GM12878 (cell line): Measurements from ENCODE around the gene HOOK1. TPM values are rescaled to one million over a fixed set of nuclear protein-coding genes. Genes with fewer than 3 reads are reported as not detected.

Source experiments
- ATAC-seq: fragments of 200-7000 bp; cut with Tn5 transposase; 3 replicates; pipeline ENCODE4 v1.9.1; 2020; ENCODE audit warnings: mild to moderate bottlenecking, moderate library complexity
- BruUV-seq: library from RNA; stranded (reverse); fragments of 400-500 nt; replicated peaks from 2 replicates; lab custom pipeline; 2021; lab: Mats Ljungman, UMichigan
- CTCF ChIA-PET: fragments of 300-600 bp; sonication (Branson Sonifier 250); formaldehyde crosslinking; extraction: SDS; loops from one replicate; lab custom pipeline; 2021; ENCODE audit warnings: inconsistent platforms; lab: Yijun Ruan, JAX
- POLR2A ChIA-PET: fragments of 350-600 bp; formaldehyde crosslinking; extraction: SDS; loops from one replicate; lab custom pipeline; 2021; ENCODE audit warnings: inconsistent platforms; lab: Charles Lee
- RAD21 ChIA-PET: fragments of 300-600 bp; sonication (Branson Sonifier 250); formaldehyde crosslinking; loops from one replicate; lab custom pipeline; 2023; ENCODE audit warnings: antibody characterized with exemption; ENCODE audit not compliant: unreplicated experiment; lab: Charles Lee
- SMC1A ChIA-PET: fragments of 300-600 bp; sonication (Branson Sonifier 250); formaldehyde crosslinking; loops from one replicate; lab custom pipeline; 2023; ENCODE audit not compliant: unreplicated experiment, uncharacterized antibody; lab: Charles Lee
- DNase-seq: peaks from one replicate; pipeline ENCODE4 v3.0.0-alpha.2; 2011; ENCODE audit warnings: low read depth, low spot score
- FAIRE-seq: peaks from 3 replicates; lab custom pipeline; 2011; peaks lifted over from hg19 to GRCh38; lab: Jason Lieb, UNC
- H2AFZ ChIP-seq: 2 replicates; pipeline ENCODE4 v1.6.0; 2011; ENCODE audit warnings: low read depth, low read length, control low read depth; ENCODE audit not compliant: control insufficient read depth
- H3K27ac ChIP-seq: 2 replicates; pipeline ENCODE4 v1.5.1; 2011; ENCODE audit warnings: control low read depth; ENCODE audit not compliant: control insufficient read depth, insufficient read depth
- H3K27me3 ChIP-seq, 2 experiments: replicated peaks in 1 of 2; 2 replicates each; pipeline versions ENCODE4 v1.6.0 to v1.6.1; 2011; ENCODE audit warnings: low read length in 1 of 2; ENCODE audit not compliant: control insufficient read depth in 2 of 2, insufficient read depth in 2 of 2
- H3K36me3 ChIP-seq, 2 experiments: 2 replicates each; pipeline ENCODE4 v1.5.1; 2011; ENCODE audit warnings: low read length in 1 of 2; ENCODE audit not compliant: control insufficient read depth in 2 of 2, insufficient read depth in 2 of 2
- H3K4me1 ChIP-seq: 2 replicates; pipeline ENCODE4 v1.6.1; 2011; ENCODE audit warnings: mild to moderate bottlenecking, low read length, moderate library complexity, mixed read lengths; ENCODE audit not compliant: control insufficient read depth, insufficient read depth
- H3K4me2 ChIP-seq: 2 replicates; pipeline ENCODE4 v1.6.0; 2011; ENCODE audit warnings: control low read depth; ENCODE audit not compliant: control insufficient read depth, insufficient read depth
- H3K4me3 ChIP-seq: fragments of 200-600 bp; sonication (generic); 2 replicates; pipeline ENCODE4 v1.5.1; 2016
- H3K79me2 ChIP-seq: 2 replicates; pipeline ENCODE4 v1.6.0; 2011; ENCODE audit warnings: low read length; ENCODE audit not compliant: control insufficient read depth, insufficient read depth
- H3K9ac ChIP-seq: 2 replicates; pipeline ENCODE4 v1.8.0; 2011; ENCODE audit warnings: low read length, control low read depth, mixed read lengths; ENCODE audit not compliant: control insufficient read depth, insufficient read depth
- H3K9me3 ChIP-seq: replicated peaks from 3 replicates; pipeline ENCODE4 v1.5.1; 2011; ENCODE audit warnings: mild to moderate bottlenecking, low read length; ENCODE audit not compliant: control insufficient read depth, insufficient read depth
- H4K20me1 ChIP-seq: 2 replicates; pipeline ENCODE4 v1.6.0; 2011; ENCODE audit not compliant: control insufficient read depth, insufficient read depth
- GATAD2B ChIP-seq: fragments of 450-650 bp; conservative IDR thresholded peaks from 2 replicates; pipeline ENCODE4 v1.6.1; 2017; ENCODE audit warnings: low read depth, mild to moderate bottlenecking, moderate library complexity
- KAT2A ChIP-seq: conservative IDR thresholded peaks from 2 replicates; pipeline ENCODE4 v1.6.1; 2011; ENCODE audit warnings: low read depth, low read length; ENCODE audit not compliant: control insufficient read depth
- NFIC ChIP-seq: IDR thresholded peaks from 2 replicates; pipeline ENCODE4 v1.6.1; 2012; ENCODE audit warnings: low read depth, mild to moderate bottlenecking, inconsistent platforms, low read length, moderate library complexity
- PML ChIP-seq: IDR thresholded peaks from 2 replicates; pipeline ENCODE4 v1.6.1; 2012; ENCODE audit warnings: low read length, inconsistent platforms
- RAD21 ChIP-seq: IDR thresholded peaks from 2 replicates; pipeline ENCODE4 v1.6.1; 2011; ENCODE audit warnings: mild to moderate bottlenecking, low read depth, low read length, moderate library complexity; ENCODE audit not compliant: insufficient read depth
- SMAD5 ChIP-seq: IDR thresholded peaks from 2 replicates; pipeline ENCODE4 v1.6.1; 2016; ENCODE audit warnings: antibody characterized with exemption, low read depth
- SMARCA5 ChIP-seq: fragments of 450-650 bp; IDR thresholded peaks from 2 replicates; pipeline ENCODE4 v1.6.1; 2017; ENCODE audit warnings: mild to moderate bottlenecking
- ZNF384 ChIP-seq: IDR thresholded peaks from 2 replicates; pipeline ENCODE4 v1.6.1; 2012; ENCODE audit warnings: low read depth, mild to moderate bottlenecking, low read length, improper control_type of control experiment, borderline replicate concordance
- WGBS: methylation state at CpG from one replicate; pipeline ENCODE4 v1.1.6; 2016; ENCODE audit warnings: low lambda C conversion rate; ENCODE audit not compliant: insufficient replicate concordance, insufficient coverage; ENCODE audit errors: missing lambda C conversion rate; 5-methylcytosine and 5-hydroxymethylcytosine counted together
- in situ Hi-C: fragments of 300-500 bp; cut with MboI; formaldehyde crosslinking; loops from 9 replicates; pipeline ENCODE4 v1.14.3; 2018; ENCODE audit warnings: mixed read lengths
- intact Hi-C: fragments of 100-400 bp; cut with micrococcal nuclease; formaldehyde crosslinking; loops from one replicate; pipeline ENCODE4 v1.14.2; 2022; ENCODE audit not compliant: unreplicated experiment
- polyA plus RNA-seq, 11 experiments: library from polyadenylated mRNA; depleted of rRNA in 4 of 11; unstranded in 6 of 11; stranded (reverse) in 5 of 11; fragments of >200 nt; fragmentation: Nextera tagmentation in 4 of 11; fragmentation: Illumina TruSeq in 1 of 11; extraction: Ambion mirVana in 4 of 11; extraction: Trizol in 1 of 11; gene quantifications; 1 replicate in 1 of 11; 2 replicates in 10 of 11; pipeline versions ENCODE4 v1.2.1 to v1.2.3, GENCODE V29; 2011 to 2016; ENCODE audit warnings: inconsistent platforms in 2 of 11, missing spikeins in 2 of 11, low read depth in 1 of 11
- total RNA-seq, 4 experiments: library from RNA; depleted of rRNA in 3 of 4; stranded (reverse); fragments of >200 nt in 3 of 4; fragmentation: Illumina TruSeq in 1 of 4; extraction: Trizol in 1 of 4; gene quantifications; 2 replicates each; pipeline versions ENCODE4 v1.2.1 to v1.2.3, GENCODE V29; 2013 to 2021
- TF ChIP-seq, protein P1 (sequence below): fragments of 450-650 bp; IDR thresholded peaks from 2 replicates; pipeline ENCODE4 v1.6.1; 2016; ENCODE audit warnings: mild to moderate bottlenecking, moderate library complexity, borderline replicate concordance

Gene HOOK1
- total and polyA plus RNA-seq, 10 of the 15 experiments (the other 5 are each of a cell fraction or from before 2014, with no cell fraction given), result 1.4 to 15.4 (median 3.7) TPM

DNA sequence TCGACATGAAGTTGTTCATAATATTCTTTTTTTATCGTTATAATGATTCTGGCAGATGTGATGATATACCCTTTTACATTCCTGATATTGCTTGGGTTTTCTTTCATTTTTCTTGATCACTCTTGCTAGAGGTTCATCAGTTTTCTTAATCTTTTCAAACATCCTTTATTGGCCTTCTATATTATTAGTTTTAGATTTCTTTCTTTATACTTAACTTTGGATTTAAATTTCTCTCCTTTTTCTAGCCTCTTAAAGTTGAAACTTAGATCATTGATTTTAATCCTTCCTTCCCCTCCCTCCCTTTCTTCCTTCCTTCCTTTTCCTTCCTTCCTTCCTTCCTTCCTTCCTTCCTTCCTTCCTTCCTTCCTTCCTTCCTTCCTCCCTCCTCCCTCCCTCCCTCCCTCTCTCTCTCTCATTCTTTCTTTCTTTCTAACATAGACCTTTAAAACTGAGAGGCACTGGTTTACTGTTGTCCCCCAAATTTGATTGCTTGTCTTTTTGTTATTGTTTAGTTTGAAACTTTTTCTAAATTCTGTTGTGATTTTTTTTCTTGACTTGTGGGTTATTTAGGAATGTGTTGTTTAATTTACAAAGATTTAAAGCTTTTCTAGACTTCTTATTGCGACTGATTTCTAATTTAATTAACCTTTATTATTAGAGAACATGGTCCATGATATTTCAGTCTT lies 31.6 kb downstream of the HOOK1 start:
- Histone ChIP-seq H3K27me3 (no peaks in the 10 kb centered on the region), H3K36me3 (peaks cover 0 to 1% of the 10 kb centered on the region in 2 experiments; a peak in 3 of 4 replicates), H3K4me1 (no peaks in the 10 kb centered on the region), H3K9ac (no peak overlapping the region), H3K27ac (no peak overlapping the region), H2AFZ (no peak overlapping the region), H3K4me2 (no peak overlapping the region), H3K79me2 (no peaks in the 10 kb centered on the region), H4K20me1 (no peaks in the 10 kb centered on the region), H3K9me3 (no peaks in the 10 kb centered on the region), H3K4me3 (no peak overlapping the region)
- no peak for TF ChIP-seq PML
- TF ChIP-seq KAT2A, result no peak
- no peak for TF ChIP-seq RAD21
- TF ChIP-seq ZNF384, result no peak
- TF ChIP-seq GATAD2B, result no peak
- no peak for TF ChIP-seq NFIC
- TF ChIP-seq SMARCA5, result no peak
- TF ChIP-seq, protein P1, sequence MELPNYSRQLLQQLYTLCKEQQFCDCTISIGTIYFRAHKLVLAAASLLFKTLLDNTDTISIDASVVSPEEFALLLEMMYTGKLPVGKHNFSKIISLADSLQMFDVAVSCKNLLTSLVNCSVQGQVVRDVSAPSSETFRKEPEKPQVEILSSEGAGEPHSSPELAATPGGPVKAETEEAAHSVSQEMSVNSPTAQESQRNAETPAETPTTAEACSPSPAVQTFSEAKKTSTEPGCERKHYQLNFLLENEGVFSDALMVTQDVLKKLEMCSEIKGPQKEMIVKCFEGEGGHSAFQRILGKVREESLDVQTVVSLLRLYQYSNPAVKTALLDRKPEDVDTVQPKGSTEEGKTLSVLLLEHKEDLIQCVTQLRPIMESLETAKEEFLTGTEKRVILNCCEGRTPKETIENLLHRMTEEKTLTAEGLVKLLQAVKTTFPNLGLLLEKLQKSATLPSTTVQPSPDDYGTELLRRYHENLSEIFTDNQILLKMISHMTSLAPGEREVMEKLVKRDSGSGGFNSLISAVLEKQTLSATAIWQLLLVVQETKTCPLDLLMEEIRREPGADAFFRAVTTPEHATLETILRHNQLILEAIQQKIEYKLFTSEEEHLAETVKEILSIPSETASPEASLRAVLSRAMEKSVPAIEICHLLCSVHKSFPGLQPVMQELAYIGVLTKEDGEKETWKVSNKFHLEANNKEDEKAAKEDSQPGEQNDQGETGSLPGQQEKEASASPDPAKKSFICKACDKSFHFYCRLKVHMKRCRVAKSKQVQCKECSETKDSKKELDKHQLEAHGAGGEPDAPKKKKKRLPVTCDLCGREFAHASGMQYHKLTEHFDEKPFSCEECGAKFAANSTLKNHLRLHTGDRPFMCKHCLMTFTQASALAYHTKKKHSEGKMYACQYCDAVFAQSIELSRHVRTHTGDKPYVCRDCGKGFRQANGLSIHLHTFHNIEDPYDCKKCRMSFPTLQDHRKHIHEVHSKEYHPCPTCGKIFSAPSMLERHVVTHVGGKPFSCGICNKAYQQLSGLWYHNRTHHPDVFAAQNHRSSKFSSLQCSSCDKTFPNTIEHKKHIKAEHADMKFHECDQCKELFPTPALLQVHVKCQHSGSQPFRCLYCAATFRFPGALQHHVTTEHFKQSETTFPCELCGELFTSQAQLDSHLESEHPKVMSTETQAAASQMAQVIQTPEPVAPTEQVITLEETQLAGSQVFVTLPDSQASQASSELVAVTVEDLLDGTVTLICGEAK, result no peak
- TF ChIP-seq SMAD5, result no peak
- FAIRE-seq (no peak), DNase-seq (no peak), ATAC-seq (no peak)
- ChIA-PET CTCF (no interaction called here), SMC1A (no interaction called here), POLR2A (no interaction called here), RAD21 (no interaction called here)
- intact Hi-C loops (no loop called here), in situ Hi-C loops (no loop called here)
- BruUV-seq, result no TSS peak
- WGBS, result 60% methylated on average over 3 of the region's 3 CpGs
